Activated naive CD8-positive, alpha-beta T cell treated with anti-CD3 and anti-CD28 coated beads, Interleukin-2, amount 10 ng/mL, durations not matched to agents 7 days and 5 days (primary cell): ENCODE data around the gene TUBGCP4. TPM values are rescaled to one million over a fixed set of nuclear protein-coding genes. Genes with fewer than 3 reads are reported as not detected.

Experiments
- ATAC-seq: fragments of 150-1000 bp; cut with Tn5 transposase; one replicate; pipeline ENCODE4 v1.10.0; 2021; ENCODE audit warnings: low read depth, moderate library complexity
- POLR2A ChIA-PET: fragments of 350-600 bp; sonication (Branson Sonifier 250); formaldehyde crosslinking; loops from one replicate; lab custom pipeline; 2021; ENCODE audit warnings: antibody characterized with exemption; lab: Charles Lee
- DNase-seq: peaks from one replicate; pipeline ENCODE4 v3.0.0; 2021
- H3K27ac Mint-ChIP-seq: one replicate; pipeline ENCODE4 v1.8.0; 2022; ENCODE audit warnings: mild to moderate bottlenecking, mixed read lengths
- H3K27me3 Mint-ChIP-seq: one replicate; pipeline ENCODE4 v1.8.0; 2022; ENCODE audit warnings: mild to moderate bottlenecking, moderate library complexity, mixed read lengths
- H3K36me3 Mint-ChIP-seq: one replicate; pipeline ENCODE4 v1.8.0; 2021; ENCODE audit warnings: mild to moderate bottlenecking, mixed read lengths
- H3K4me1 Mint-ChIP-seq: one replicate; pipeline ENCODE4 v1.8.0; 2021; ENCODE audit warnings: mixed read lengths
- H3K4me3 Mint-ChIP-seq: one replicate; pipeline ENCODE4 v1.8.0; 2022; ENCODE audit warnings: mild to moderate bottlenecking, moderate library complexity, mixed read lengths
- H3K9me3 Mint-ChIP-seq: one replicate; pipeline ENCODE4 v1.8.0; 2021; ENCODE audit warnings: mixed read lengths
- total RNA-seq, 2 experiments: library from RNA; stranded (reverse); gene quantifications; one replicate each; pipeline ENCODE4 v1.2.3, GENCODE V29; 2021

The TUBGCP4 gene
- total RNA-seq, 2 experiments from 2014 or later = 33.4 to 34.5 TPM

GRCh38 chr15:43410572-43411214 is 39.8 kb downstream of the TUBGCP4 start:
- ATAC-seq = no peak
- Mint-ChIP-seq H3K27ac (no peak overlapping the region), H3K27me3 (no peaks in the 10 kb centered on the region), H3K4me1 (no peaks in the 10 kb centered on the region), H3K4me3 (no peak overlapping the region), H3K36me3 (peaks cover 25% of the 10 kb centered on the region), H3K9me3 (no peaks in the 10 kb centered on the region)
- DNase-seq = no peak
- POLR2A ChIA-PET = no interaction called here

- no peaks in the 10 kb centered on the region for H3K4me1 Mint-ChIP-seq
- DNase-seq = no peak
- H3K27ac Mint-ChIP-seq = no peak overlapping the region
- no peak overlapping the region for H3K4me3 Mint-ChIP-seq
- H3K27me3 Mint-ChIP-seq = no peaks in the 10 kb centered on the region
- POLR2A ChIA-PET = no interaction called here
- no peak for ATAC-seq
- no peaks in the 10 kb centered on the region for H3K9me3 Mint-ChIP-seq
- peaks cover 21% of the 10 kb centered on the region for H3K36me3 Mint-ChIP-seq
These were observed 41.2 kb downstream of the TUBGCP4 start for GRCh38 chr15:43412096-43412495.

- no peak for DNase-seq
- Mint-ChIP-seq H3K4me3 (no peak overlapping the region), H3K27me3 (no peaks in the 10 kb centered on the region), H3K9me3 (no peaks in the 10 kb centered on the region), H3K4me1 (no peaks in the 10 kb centered on the region), H3K36me3 (peaks cover 18% of the 10 kb centered on the region), H3K27ac (no peak overlapping the region)
- no peak for ATAC-seq
- POLR2A ChIA-PET = no interaction called here
These were observed 43.3 kb downstream of the TUBGCP4 start for GRCh38 chr15:43414196-43414595.

- H3K27me3 Mint-ChIP-seq = no peaks in the 10 kb centered on the region
- ATAC-seq (no peak), DNase-seq (no peak)
- no peaks in the 10 kb centered on the region for H3K9me3 Mint-ChIP-seq
- H3K27ac Mint-ChIP-seq = no peak overlapping the region
- POLR2A ChIA-PET = no interaction called here
- H3K4me3 Mint-ChIP-seq = no peak overlapping the region
- peaks cover 16% of the 10 kb centered on the region for H3K36me3 Mint-ChIP-seq
- H3K4me1 Mint-ChIP-seq = peaks cover 9% of the 10 kb centered on the region
These were observed 49.5 kb downstream of the TUBGCP4 start for GRCh38 chr15:43420435-43420834.

GRCh38 chr15:43420876-43421275 is 50.0 kb downstream of the TUBGCP4 start:
- H3K27ac Mint-ChIP-seq = no peak overlapping the region
- ATAC-seq = no peak
- H3K36me3 Mint-ChIP-seq = peaks cover 16% of the 10 kb centered on the region
- no peaks in the 10 kb centered on the region for H3K27me3 Mint-ChIP-seq
- H3K4me1 Mint-ChIP-seq = peaks cover 9% of the 10 kb centered on the region
- POLR2A ChIA-PET = no interaction called here
- H3K4me3 Mint-ChIP-seq = no peak overlapping the region
- no peaks in the 10 kb centered on the region for H3K9me3 Mint-ChIP-seq
- no peak for DNase-seq

- no peak overlapping the region for H3K4me3 Mint-ChIP-seq
- peaks cover 22% of the 10 kb centered on the region for H3K36me3 Mint-ChIP-seq
- POLR2A ChIA-PET = no interaction called here
- H3K9me3 Mint-ChIP-seq = no peaks in the 10 kb centered on the region
- DNase-seq = no peak
- no peak overlapping the region for H3K27ac Mint-ChIP-seq
- peaks cover 9% of the 10 kb centered on the region for H3K4me1 Mint-ChIP-seq
- ATAC-seq = no peak
- no peaks in the 10 kb centered on the region for H3K27me3 Mint-ChIP-seq
These were observed 52.9 kb downstream of the TUBGCP4 start for GRCh38 chr15:43423793-43424192.

- Mint-ChIP-seq H3K36me3 (peaks cover 11% of the 10 kb centered on the region), H3K9me3 (no peaks in the 10 kb centered on the region), H3K4me1 (no peaks in the 10 kb centered on the region), H3K4me3 (no peak overlapping the region), H3K27ac (no peak overlapping the region), H3K27me3 (no peaks in the 10 kb centered on the region)
- no peak for ATAC-seq
- no peak for DNase-seq
- POLR2A ChIA-PET = no interaction called here
These were observed 58.8 kb downstream of the TUBGCP4 start for GRCh38 chr15:43429687-43430086.

GRCh38 chr15:43433165-43433564 is 62.3 kb downstream of the TUBGCP4 start:
- H3K27me3 Mint-ChIP-seq = no peaks in the 10 kb centered on the region
- no peak overlapping the region for H3K4me3 Mint-ChIP-seq
- DNase-seq (no peak), ATAC-seq (no peak)
- no peak overlapping the region for H3K27ac Mint-ChIP-seq
- H3K4me1 Mint-ChIP-seq = no peaks in the 10 kb centered on the region
- POLR2A ChIA-PET = no interaction called here
- H3K36me3 Mint-ChIP-seq = no peaks in the 10 kb centered on the region
- no peaks in the 10 kb centered on the region for H3K9me3 Mint-ChIP-seq

GRCh38 chr15:43433661-43434303 is 62.9 kb downstream of the TUBGCP4 start:
- H3K9me3 Mint-ChIP-seq = no peaks in the 10 kb centered on the region
- H3K4me1 Mint-ChIP-seq = no peaks in the 10 kb centered on the region
- POLR2A ChIA-PET = no interaction called here
- no peaks in the 10 kb centered on the region for H3K27me3 Mint-ChIP-seq
- H3K36me3 Mint-ChIP-seq = no peaks in the 10 kb centered on the region
- ATAC-seq (no peak), DNase-seq (no peak)
- H3K27ac Mint-ChIP-seq = no peak overlapping the region
- H3K4me3 Mint-ChIP-seq = no peak overlapping the region

GRCh38 chr15:43434446-43434845 is 63.5 kb downstream of the TUBGCP4 start:
- DNase-seq (no peak), ATAC-seq (no peak)
- H3K4me3 Mint-ChIP-seq = no peak overlapping the region
- no peaks in the 10 kb centered on the region for H3K9me3 Mint-ChIP-seq
- H3K27me3 Mint-ChIP-seq = no peaks in the 10 kb centered on the region
- H3K27ac Mint-ChIP-seq = no peak overlapping the region
- H3K4me1 Mint-ChIP-seq = no peaks in the 10 kb centered on the region
- H3K36me3 Mint-ChIP-seq = no peaks in the 10 kb centered on the region
- POLR2A ChIA-PET = no interaction called here

GRCh38 chr15:43436395-43436794 is 65.5 kb downstream of the TUBGCP4 start:
- no peak overlapping the region for H3K27ac Mint-ChIP-seq
- POLR2A ChIA-PET = no interaction called here
- H3K4me3 Mint-ChIP-seq = no peak overlapping the region
- ATAC-seq (no peak), DNase-seq (no peak)
- H3K36me3 Mint-ChIP-seq = peaks cover 1% of the 10 kb centered on the region
- peaks cover 8% of the 10 kb centered on the region for H3K4me1 Mint-ChIP-seq
- no peaks in the 10 kb centered on the region for H3K9me3 Mint-ChIP-seq
- H3K27me3 Mint-ChIP-seq = no peaks in the 10 kb centered on the region

- Mint-ChIP-seq H3K9me3 (no peaks in the 10 kb centered on the region), H3K4me1 (peaks cover 10% of the 10 kb centered on the region), H3K4me3 (no peak overlapping the region), H3K36me3 (peaks cover 1% of the 10 kb centered on the region), H3K27ac (no peak overlapping the region), H3K27me3 (no peaks in the 10 kb centered on the region)
- ATAC-seq (no peak), DNase-seq (no peak)
- POLR2A ChIA-PET = no interaction called here
These were observed 68.4 kb downstream of the TUBGCP4 start for GRCh38 chr15:43439268-43439667.

- H3K36me3 Mint-ChIP-seq = peaks cover 4% of the 10 kb centered on the region
- peak; percentile 83 for ATAC-seq
- POLR2A ChIA-PET = interaction anchor here (0.9 kb wide), 1 partner anchor 73 kb away, joined by 4 read pairs; no protein-coding TSS in a partner anchor
- peaks cover 10% of the 10 kb centered on the region for H3K4me1 Mint-ChIP-seq
- H3K4me3 Mint-ChIP-seq = peak overlapping the region; percentile 20
- peak overlapping the region; percentile 80 for H3K27ac Mint-ChIP-seq
- DNase-seq = no peak
- no peaks in the 10 kb centered on the region for H3K27me3 Mint-ChIP-seq
- H3K9me3 Mint-ChIP-seq = no peaks in the 10 kb centered on the region
These were observed 69.9 kb downstream of the TUBGCP4 start for GRCh38 chr15:43440721-43441281.

- H3K27ac Mint-ChIP-seq = peak overlapping the region; percentile 78
- H3K36me3 Mint-ChIP-seq = peaks cover 5% of the 10 kb centered on the region
- DNase-seq (no peak), ATAC-seq (peak; percentile 43)
- no peaks in the 10 kb centered on the region for H3K27me3 Mint-ChIP-seq
- H3K4me1 Mint-ChIP-seq = peaks cover 10% of the 10 kb centered on the region
- peak overlapping the region; percentile 39 for H3K4me3 Mint-ChIP-seq
- no peaks in the 10 kb centered on the region for H3K9me3 Mint-ChIP-seq
- POLR2A ChIA-PET = interaction anchor here (0.9 kb wide), 1 partner anchor 72 kb away, joined by 4 read pairs; no protein-coding TSS in a partner anchor
These were observed 70.4 kb downstream of the TUBGCP4 start for GRCh38 chr15:43441316-43441715.
